Amniotic stem cell (primary cell): Measurements from ENCODE around the gene IFT20.
A peak's percentile ranks its signal among the peaks of the same experiment; 100 is the strongest.

Source experiments
- DNase-seq: peaks from one replicate; lab custom pipeline; 2025; lab: John Stamatoyannopoulos, UW

The IFT20 gene

GRCh38 chr17:28334666-28335200 lies 539 bp downstream of the IFT20 start:
- no peak for DNase-seq

GRCh38 chr17:28334171-28334570 lies 1.1 kb downstream of the IFT20 start:
- no peak for DNase-seq

GRCh38 chr17:28333083-28333746 lies 2.1 kb downstream of the IFT20 start:
- DNase-seq, result no peak

GRCh38 chr17:28331891-28332420 lies 3.3 kb downstream of the IFT20 start:
- DNase-seq, result no peak

- no peak for DNase-seq
Measured at GRCh38 chr17:28330671-28331070, 4.6 kb downstream of the IFT20 start.

GRCh38 chr17:28328325-28328724 lies 6.9 kb downstream of the IFT20 start:
- no peak for DNase-seq

GRCh38 chr17:28327709-28328108 lies 7.6 kb downstream of the IFT20 start:
- DNase-seq, result no peak

- no peak for DNase-seq
Measured at GRCh38 chr17:28327031-28327607, 8.2 kb downstream of the IFT20 start.

- no peak for DNase-seq
Measured at GRCh38 chr17:28326114-28326513, 9.2 kb downstream of the IFT20 start.

- no peak for DNase-seq
Measured at GRCh38 chr17:28325211-28325610, 10.1 kb downstream of the IFT20 start.

- DNase-seq, result no peak
Measured at GRCh38 chr17:28324781-28325180, 10.5 kb downstream of the IFT20 start.

GRCh38 chr17:28324267-28324745 lies 11.0 kb downstream of the IFT20 start:
- no peak for DNase-seq

- no peak for DNase-seq
Measured at GRCh38 chr17:28320215-28321061, 14.8 kb downstream of the IFT20 start.

- DNase-seq, result no peak
Measured at GRCh38 chr17:28319598-28319935, 15.7 kb downstream of the IFT20 start.

GRCh38 chr17:28318759-28319597 lies 16.3 kb downstream of the IFT20 start, which contains the start of gene TMEM97:
Gene TMEM97, plus strand, starts transcription at chr17:28319200. Its CDS starts 40 bp downstream, at chr17:28319240.
- peak; percentile 95 for DNase-seq

GRCh38 chr17:28317966-28318758 lies 17.1 kb downstream of the IFT20 start:
- no peak for DNase-seq

GRCh38 chr17:28317099-28317965 lies 17.9 kb downstream of the IFT20 start:
- no peak for DNase-seq

- no peak for DNase-seq
Measured at GRCh38 chr17:28315846-28316705, 19.2 kb downstream of the IFT20 start.

- no peak for DNase-seq
Measured at GRCh38 chr17:28313841-28314240, 21.4 kb downstream of the IFT20 start.
